HepG2 (cell line): Measurements from ENCODE around the gene GGNBP2. TPM values are rescaled to one million over a fixed set of nuclear protein-coding genes. Genes with fewer than 3 reads are reported as not detected.

Source experiments
- FOXA3 ChIP-seq: IDR thresholded peaks from 2 replicates; pipeline ENCODE4 v1.6.1; 2016; ENCODE audit warnings: missing genetic modification reagents, missing compliant biosample characterization
- FOXM1 ChIP-seq: sonication (generic); formaldehyde crosslinking; IDR thresholded peaks from 2 replicates; pipeline ENCODE4 v1.5.0; 2020; ENCODE audit warnings: missing genetic modification reagents
- JUNB ChIP-seq: sonication (generic); formaldehyde crosslinking; IDR thresholded peaks from 2 replicates; pipeline ENCODE4 v1.8.0; 2022; ENCODE audit warnings: missing genetic modification reagents, mild to moderate bottlenecking, borderline replicate concordance
- MZF1 ChIP-seq: sonication (generic); formaldehyde crosslinking; IDR thresholded peaks from 2 replicates; pipeline ENCODE4 v1.8.1; 2023; ENCODE audit warnings: mild to moderate bottlenecking, missing genetic modification reagents, borderline replicate concordance
- SOX6 ChIP-seq, 2 experiments: fragments of 450-650 bp in 1 of 2; sonication (generic) in 1 of 2; formaldehyde crosslinking in 1 of 2; IDR thresholded peaks; 2 replicates each; pipeline versions ENCODE4 v1.4.0 to v1.6.1; 2017 to 2020; ENCODE audit warnings: antibody characterized with exemption in 1 of 2, mild to moderate bottlenecking in 1 of 2, missing genetic modification reagents in 1 of 2
- ZFP36L1 ChIP-seq: sonication (generic); formaldehyde crosslinking; IDR thresholded peaks from 2 replicates; pipeline ENCODE4 v1.8.0; 2022; ENCODE audit warnings: mild to moderate bottlenecking, missing genetic modification reagents, moderate library complexity
- ZNF383 ChIP-seq: sonication (generic); formaldehyde crosslinking; IDR thresholded peaks from 2 replicates; pipeline ENCODE4 v1.4.0; 2020; ENCODE audit warnings: missing genetic modification reagents, mild to moderate bottlenecking, borderline replicate concordance
- ZNF569 ChIP-seq: sonication (generic); formaldehyde crosslinking; IDR thresholded peaks from 2 replicates; pipeline ENCODE4 v1.5.0; 2020; ENCODE audit warnings: mild to moderate bottlenecking, missing genetic modification reagents, moderate library complexity, borderline replicate concordance
- ZNF576 ChIP-seq: sonication (generic); formaldehyde crosslinking; IDR thresholded peaks from 2 replicates; pipeline ENCODE4 v1.4.0; 2020; ENCODE audit warnings: mild to moderate bottlenecking, missing genetic modification reagents
- ZNF589 ChIP-seq: sonication (generic); formaldehyde crosslinking; conservative IDR thresholded peaks from 2 replicates; pipeline ENCODE4 v1.8.0; 2022; ENCODE audit warnings: mild to moderate bottlenecking, moderate library complexity, missing genetic modification reagents
- ZNF605 ChIP-seq: sonication (generic); formaldehyde crosslinking; IDR thresholded peaks from 2 replicates; pipeline ENCODE4 v1.8.0; 2022; ENCODE audit warnings: mild to moderate bottlenecking, missing genetic modification reagents
- ZNF607 ChIP-seq: sonication (generic); formaldehyde crosslinking; IDR thresholded peaks from 2 replicates; pipeline ENCODE4 v1.5.1; 2020; ENCODE audit warnings: missing genetic modification reagents, mild to moderate bottlenecking, borderline replicate concordance
- ZNF615 ChIP-seq: sonication (generic); formaldehyde crosslinking; IDR thresholded peaks from 2 replicates; pipeline ENCODE4 v1.5.0; 2020; ENCODE audit warnings: mild to moderate bottlenecking, missing genetic modification reagents, borderline replicate concordance
- ZSCAN25 ChIP-seq: sonication (generic); formaldehyde crosslinking; IDR thresholded peaks from 2 replicates; pipeline ENCODE4 v1.8.0; 2022; ENCODE audit warnings: mild to moderate bottlenecking, missing genetic modification reagents
- polyA plus RNA-seq, 8 experiments: library from polyadenylated mRNA; depleted of rRNA in 3 of 8; stranded (reverse) in 7 of 8; unstranded in 1 of 8; fragments of >200 nt; fragmentation: Illumina TruSeq in 4 of 8; extraction: Trizol in 4 of 8; gene quantifications; 2 replicates each; pipeline versions ENCODE4 v1.2.1 to v1.2.3, GENCODE V29; 2011 to 2016; ENCODE audit warnings: low read depth in 4 of 8, missing spikeins in 1 of 8, mixed read lengths in 1 of 8; ENCODE audit not compliant: insufficient read depth in 1 of 8
- total RNA-seq, 5 experiments: library from RNA; depleted of rRNA; stranded (reverse); fragments of >200 nt; fragmentation: Illumina TruSeq; extraction: Trizol; gene quantifications; 2 replicates each; pipeline ENCODE4 v1.2.3, GENCODE V29; 2016; ENCODE audit warnings: low read depth in 1 of 5
- TF ChIP-seq, protein P1 (sequence below): sonication (generic); formaldehyde crosslinking; IDR thresholded peaks from 2 replicates; pipeline ENCODE4 v1.5.0; 2020; ENCODE audit warnings: mild to moderate bottlenecking, missing genetic modification reagents
- TF ChIP-seq, protein P2 (sequence below): sonication (generic); formaldehyde crosslinking; IDR thresholded peaks from 2 replicates; pipeline ENCODE4 v1.4.0; 2020; ENCODE audit warnings: missing genetic modification reagents
- TF ChIP-seq, protein P3 (sequence below): sonication (generic); formaldehyde crosslinking; IDR thresholded peaks from 2 replicates; pipeline ENCODE4 v1.8.0; 2022; ENCODE audit warnings: low read depth, missing genetic modification reagents
- TF ChIP-seq, protein P4 (sequence below): IDR thresholded peaks from 2 replicates; pipeline ENCODE4 v1.6.1; 2012; ENCODE audit warnings: low read depth, low read length, improper control_type of control experiment

The GGNBP2 gene
- total and polyA plus RNA-seq, 2 of the 13 experiments (the other 11 are each of a cell fraction or from before 2014, with no cell fraction given) = 53.3 to 84.2 TPM

GRCh38 chr17:36534840-36535668 lies 9.7 kb upstream of the GGNBP2 start, which contains the start of the genes MYO19 and PIGW (continued):
- TF ChIP-seq, protein P1, sequence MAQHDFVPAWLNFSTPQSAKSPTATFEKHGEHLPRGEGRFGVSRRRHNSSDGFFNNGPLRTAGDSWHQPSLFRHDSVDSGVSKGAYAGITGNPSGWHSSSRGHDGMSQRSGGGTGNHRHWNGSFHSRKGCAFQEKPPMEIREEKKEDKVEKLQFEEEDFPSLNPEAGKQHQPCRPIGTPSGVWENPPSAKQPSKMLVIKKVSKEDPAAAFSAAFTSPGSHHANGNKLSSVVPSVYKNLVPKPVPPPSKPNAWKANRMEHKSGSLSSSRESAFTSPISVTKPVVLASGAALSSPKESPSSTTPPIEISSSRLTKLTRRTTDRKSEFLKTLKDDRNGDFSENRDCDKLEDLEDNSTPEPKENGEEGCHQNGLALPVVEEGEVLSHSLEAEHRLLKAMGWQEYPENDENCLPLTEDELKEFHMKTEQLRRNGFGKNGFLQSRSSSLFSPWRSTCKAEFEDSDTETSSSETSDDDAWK = no peak
- no peak for TF ChIP-seq FOXM1 (CRISPR knock-in tag)
- TF ChIP-seq MZF1 (CRISPR knock-in tag) = 0 out of 2 replicates have a peak, but pooled peaks have one; percentile 61
- no peak for TF ChIP-seq ZNF383 (CRISPR knock-in tag)
- TF ChIP-seq, protein P2, sequence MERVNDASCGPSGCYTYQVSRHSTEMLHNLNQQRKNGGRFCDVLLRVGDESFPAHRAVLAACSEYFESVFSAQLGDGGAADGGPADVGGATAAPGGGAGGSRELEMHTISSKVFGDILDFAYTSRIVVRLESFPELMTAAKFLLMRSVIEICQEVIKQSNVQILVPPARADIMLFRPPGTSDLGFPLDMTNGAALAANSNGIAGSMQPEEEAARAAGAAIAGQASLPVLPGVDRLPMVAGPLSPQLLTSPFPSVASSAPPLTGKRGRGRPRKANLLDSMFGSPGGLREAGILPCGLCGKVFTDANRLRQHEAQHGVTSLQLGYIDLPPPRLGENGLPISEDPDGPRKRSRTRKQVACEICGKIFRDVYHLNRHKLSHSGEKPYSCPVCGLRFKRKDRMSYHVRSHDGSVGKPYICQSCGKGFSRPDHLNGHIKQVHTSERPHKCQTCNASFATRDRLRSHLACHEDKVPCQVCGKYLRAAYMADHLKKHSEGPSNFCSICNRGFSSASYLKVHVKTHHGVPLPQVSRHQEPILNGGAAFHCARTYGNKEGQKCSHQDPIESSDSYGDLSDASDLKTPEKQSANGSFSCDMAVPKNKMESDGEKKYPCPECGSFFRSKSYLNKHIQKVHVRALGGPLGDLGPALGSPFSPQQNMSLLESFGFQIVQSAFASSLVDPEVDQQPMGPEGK (CRISPR knock-in tag) = peak; percentile 40; the same call in 1 of the 2 replicates
- TF ChIP-seq ZNF576 (CRISPR knock-in tag) = peak; percentile 6; the same call in 1 of the 2 replicates
- TF ChIP-seq ZNF605 (CRISPR knock-in tag) = peak; percentile 65; the same call in 1 of the 2 replicates
- no peak for TF ChIP-seq JUNB (CRISPR knock-in tag)
- no peak; the same call in 1 of the 2 replicates for TF ChIP-seq ZNF589 (CRISPR knock-in tag)
- TF ChIP-seq, protein P3, sequence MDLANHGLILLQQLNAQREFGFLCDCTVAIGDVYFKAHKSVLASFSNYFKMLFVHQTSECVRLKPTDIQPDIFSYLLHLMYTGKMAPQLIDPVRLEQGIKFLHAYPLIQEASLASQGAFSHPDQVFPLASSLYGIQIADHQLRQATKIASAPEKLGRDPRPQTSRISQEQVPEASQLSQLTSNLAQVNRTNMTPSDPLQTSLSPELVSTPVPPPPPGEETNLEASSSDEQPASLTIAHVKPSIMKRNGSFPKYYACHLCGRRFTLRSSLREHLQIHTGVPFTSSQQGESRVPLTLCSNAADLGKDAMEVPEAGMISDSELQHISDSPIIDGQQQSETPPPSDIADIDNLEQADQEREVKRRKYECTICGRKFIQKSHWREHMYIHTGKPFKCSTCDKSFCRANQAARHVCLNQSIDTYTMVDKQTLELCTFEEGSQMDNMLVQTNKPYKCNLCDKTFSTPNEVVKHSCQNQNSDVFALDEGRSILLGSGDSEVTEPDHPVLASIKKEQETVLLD (CRISPR knock-in tag) = peak; percentile 63
- TF ChIP-seq ZNF569 (CRISPR knock-in tag) = no peak
- TF ChIP-seq FOXA3 = peak; percentile 42; the same call in 1 of the 2 replicates
- TF ChIP-seq, protein P4, sequence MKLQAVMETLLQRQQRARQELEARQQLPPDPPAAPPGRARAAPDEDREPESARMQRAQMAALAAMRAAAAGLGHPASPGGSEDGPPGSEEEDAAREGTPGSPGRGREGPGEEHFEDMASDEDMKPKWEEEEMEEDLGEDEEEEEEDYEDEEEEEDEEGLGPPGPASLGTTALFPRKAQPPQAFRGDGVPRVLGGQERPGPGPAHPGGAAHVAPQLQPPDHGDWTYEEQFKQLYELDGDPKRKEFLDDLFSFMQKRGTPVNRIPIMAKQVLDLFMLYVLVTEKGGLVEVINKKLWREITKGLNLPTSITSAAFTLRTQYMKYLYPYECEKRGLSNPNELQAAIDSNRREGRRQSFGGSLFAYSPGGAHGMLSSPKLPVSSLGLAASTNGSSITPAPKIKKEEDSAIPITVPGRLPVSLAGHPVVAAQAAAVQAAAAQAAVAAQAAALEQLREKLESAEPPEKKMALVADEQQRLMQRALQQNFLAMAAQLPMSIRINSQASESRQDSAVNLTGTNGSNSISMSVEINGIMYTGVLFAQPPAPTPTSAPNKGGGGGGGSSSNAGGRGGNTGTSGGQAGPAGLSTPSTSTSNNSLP = no peak
- no peak; the same call in 1 of the 2 replicates for TF ChIP-seq ZNF615 (CRISPR knock-in tag)
- peak; percentile 87 for TF ChIP-seq ZNF607 (CRISPR knock-in tag)
- peak; percentile 43; the same call in 1 of the 2 replicates for TF ChIP-seq ZFP36L1 (CRISPR knock-in tag)
- TF ChIP-seq ZSCAN25 (CRISPR knock-in tag) = no peak; the same call in 1 of the 2 replicates
- no peak for TF ChIP-seq SOX6 (IDR thresholded peaks at IDR 0.05)
- peak; percentile 60 for TF ChIP-seq SOX6 (CRISPR knock-in tag; IDR thresholded peaks at IDR 0.05)
